ENCODE results near the gene EDN2. TPM values are rescaled to one million over a fixed set of nuclear protein-coding genes. Genes with fewer than 3 reads are reported as not detected.

Gene EDN2
- total and polyA plus RNA-seq, 2 of the 8 experiments (the other 6 are each of a cell fraction or from before 2014, with no cell fraction given) = 0.32 to 0.39 TPM

- Histone ChIP-seq H3K27me3 (replicated peaks in 1 of 4; ENCODE audit: control insufficient read depth in 3 of 4, extremely low read depth in 1 of 4, insufficient read depth in 3 of 4, low read length in 3 of 4) (no peaks in the 10 kb centered on the region), H2AFZ (ENCODE audit: low read length) (no peak overlapping the region), H3K4me2 (ENCODE audit: insufficient read depth in 1 of 2, low read depth in 2 of 2, low read length in 2 of 2) (no peak overlapping the region), H3K9me3 (ENCODE audit: insufficient read depth in 2 of 2, low read depth in 1 of 2, low read length in 1 of 2) (no peaks in the 10 kb centered on the region), H3K23me2 (ENCODE audit: low read depth, low read length) (peaks cover 2% of the 10 kb centered on the region; the same call in 1 of the 2 replicates), H2BK15ac (ENCODE audit: low read length) (no peak overlapping the region), H2BK20ac (ENCODE audit: low read length) (no peak overlapping the region), H3K4ac (replicated peaks; ENCODE audit: insufficient read length, low read depth, low read length) (no peak overlapping the region), H2BK5ac (ENCODE audit: low read depth, low read length) (no peak overlapping the region), H4K20me1 (replicated peaks in 1 of 2; ENCODE audit: control insufficient read depth in 1 of 2, insufficient read depth in 2 of 2, low read length in 2 of 2) (peaks cover 0 to 4% of the 10 kb centered on the region in 2 experiments), H2AK5ac (ENCODE audit: low read depth, low read length) (no peak overlapping the region), H3K79me2 (ENCODE audit: control insufficient read depth in 1 of 2, insufficient read depth in 2 of 2, low read length in 2 of 2) (no peaks in the 10 kb centered on the region), H3K14ac (ENCODE audit: insufficient read length) (no peak overlapping the region), H3K4me1 (replicated peaks in 1 of 4; ENCODE audit: control insufficient read depth in 3 of 4, insufficient read depth in 4 of 4, low read length in 3 of 4) (peaks cover 0 to 5% (median 3%) of the 10 kb centered on the region in 4 experiments; a peak in 3 of 7 replicates), H3K79me1 (ENCODE audit: low read depth, low read length) (no peaks in the 10 kb centered on the region; the same call in 1 of the 2 replicates), H3K18ac (ENCODE audit: extremely low read depth, low read length) (no peak overlapping the region), H3K27ac (ENCODE audit: low read depth, low read length) (no peak overlapping the region), H2BK120ac (replicated peaks; ENCODE audit: low read depth, low read length) (no peak overlapping the region), H4K8ac (ENCODE audit: extremely low read depth, insufficient read depth, low read length) (no peak overlapping the region), H2BK12ac (ENCODE audit: low read depth, low read length) (no peak overlapping the region), H3K23ac (ENCODE audit: insufficient read length) (no peak overlapping the region), H3K56ac (replicated peaks; ENCODE audit: insufficient read length, low read depth, low read length) (no peak overlapping the region), H3K4me3 (ENCODE audit: extremely low read depth in 1 of 4, insufficient read depth in 2 of 4, low read depth in 3 of 4, low read length in 4 of 4) (no peak overlapping the region), H4K91ac (replicated peaks; ENCODE audit: insufficient read length, low read length) (no peak overlapping the region), H3K36me3 (ENCODE audit: control insufficient read depth in 2 of 4, insufficient read depth in 4 of 4, low read length in 3 of 4) (no peaks in the 10 kb centered on the region), H4K5ac (ENCODE audit: insufficient read length, low read depth, low read length) (no peak overlapping the region), H3K9ac (replicated peaks in 1 of 4; ENCODE audit: extremely low read depth in 1 of 4, low read depth in 3 of 4, low read length in 3 of 4) (no peak overlapping the region)
- WGBS, 2 experiments (ENCODE audit: extremely low coverage in 1 of 2, insufficient coverage in 1 of 2, insufficient read length in 1 of 2, insufficient replicate concordance in 2 of 2, low coverage in 1 of 2, low lambda C conversion rate in 2 of 2, missing lambda C conversion rate in 1 of 2) = 93% methylated on average over 4 of the region's 4 CpGs; no CpG with 5 or more reads in 1 of the 2 experiments
- ChIA-PET POLR2A (ENCODE audit: partially characterized antibody) (no interaction called here), CTCF (ENCODE audit: partially characterized antibody) (interaction anchor here (0.6 to 16.2 kb wide), 11 partner anchors 13 to 160 kb away, joined by 3 to 420 read pairs (median 19); partner anchors contain the start of gene FOXO6)
- FAIRE-seq (no peak), DNase-seq (ENCODE audit: low read depth in 1 of 2, low spot score in 2 of 2) (no peak)
- TF ChIP-seq EGR1 (IDR thresholded peaks at IDR 0.05; ENCODE audit: borderline replicate concordance, low read depth, low read length) = no peak
- TF ChIP-seq RXRA (IDR thresholded peaks at IDR 0.05; ENCODE audit: insufficient read depth, low read depth, low read length) = no peak
- no peak for TF ChIP-seq TAF7 (optimal IDR thresholded peaks at IDR 0.05; ENCODE audit: borderline replicate concordance, low read depth, low read length)
- TF ChIP-seq CREB1 (IDR thresholded peaks at IDR 0.05) = no peak
- no peak for TF ChIP-seq HDAC2 (IDR thresholded peaks at IDR 0.05; ENCODE audit: borderline replicate concordance in 1 of 2, low read depth in 2 of 2, low read length in 2 of 2)
- no peak for TF ChIP-seq SIRT6 (IDR thresholded peaks at IDR 0.05; ENCODE audit: low read length)
- no peak for TF ChIP-seq SRF (IDR thresholded peaks at IDR 0.05; ENCODE audit: low read depth, low read length)
- TF ChIP-seq EP300 (IDR thresholded peaks at IDR 0.05; ENCODE audit: borderline replicate concordance in 1 of 2, low read depth in 2 of 2, low read length in 2 of 2) = no peak
- no peak for TF ChIP-seq CEBPB (IDR thresholded peaks at IDR 0.05; ENCODE audit: low read depth, low read length)
- TF ChIP-seq CTBP2 (IDR thresholded peaks at IDR 0.05; ENCODE audit: borderline replicate concordance, insufficient read depth, insufficient read length, low read length) = no peak
- no peak for TF ChIP-seq RAD21 (IDR thresholded peaks at IDR 0.05 in 1 of 2, conservative IDR thresholded peaks at IDR 0.05 in 1 of 2; ENCODE audit: low read depth in 2 of 2, low read length in 2 of 2)
- TF ChIP-seq SIN3A (conservative IDR thresholded peaks at IDR 0.05 in 1 of 2, IDR thresholded peaks at IDR 0.05 in 1 of 2; ENCODE audit: low read depth in 1 of 2, low read length in 2 of 2) = no peak
Measured at GRCh38 chr1:41430069-41430468, 54.4 kb downstream of the EDN2 start.
